Fibroblast of the conjunctiva (primary cell): ENCODE results near the gene CACHD1.

Experiments
- DNase-seq: peaks from one replicate; pipeline ENCODE4 v3.0.0-alpha.2; 2010; ENCODE audit warnings: low read depth

CACHD1 gene

DNA sequence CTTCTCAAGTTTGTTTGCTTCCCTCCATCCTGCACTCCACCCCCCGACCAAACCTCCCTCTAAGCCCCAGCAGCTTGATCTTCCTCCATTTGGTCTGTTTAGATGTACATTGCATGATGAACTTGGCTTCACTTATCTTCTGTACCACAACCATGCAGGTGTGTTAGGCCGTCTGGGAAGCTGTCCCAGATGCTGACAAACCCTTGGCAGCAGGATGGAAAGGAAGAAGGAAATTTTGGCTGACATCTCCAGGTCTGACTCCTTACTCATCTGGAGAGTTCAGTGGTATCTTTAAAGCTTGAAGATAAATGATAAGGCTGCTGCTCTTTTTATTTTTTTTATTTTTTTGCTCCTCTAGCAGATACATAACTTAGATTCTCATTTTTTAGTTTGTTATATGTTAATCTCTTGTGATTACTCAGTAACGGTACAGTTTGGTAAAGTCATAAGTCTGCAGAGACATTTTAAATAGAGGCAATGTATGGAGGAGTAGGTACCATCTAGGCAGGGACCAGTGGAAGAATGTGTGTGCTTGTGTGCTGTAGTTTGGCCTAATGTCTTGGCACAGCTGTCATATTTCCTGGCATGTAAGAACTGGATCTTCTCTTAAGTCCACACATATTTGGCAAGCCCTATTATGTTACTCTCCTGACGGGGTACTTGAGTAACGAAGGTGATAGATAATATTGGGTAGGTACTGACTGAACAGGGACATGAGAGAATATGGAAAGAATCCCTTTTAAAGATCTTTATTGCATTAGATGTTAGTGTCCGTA lies 79.7 kb downstream of the CACHD1 start:
- no peak for DNase-seq

DNA sequence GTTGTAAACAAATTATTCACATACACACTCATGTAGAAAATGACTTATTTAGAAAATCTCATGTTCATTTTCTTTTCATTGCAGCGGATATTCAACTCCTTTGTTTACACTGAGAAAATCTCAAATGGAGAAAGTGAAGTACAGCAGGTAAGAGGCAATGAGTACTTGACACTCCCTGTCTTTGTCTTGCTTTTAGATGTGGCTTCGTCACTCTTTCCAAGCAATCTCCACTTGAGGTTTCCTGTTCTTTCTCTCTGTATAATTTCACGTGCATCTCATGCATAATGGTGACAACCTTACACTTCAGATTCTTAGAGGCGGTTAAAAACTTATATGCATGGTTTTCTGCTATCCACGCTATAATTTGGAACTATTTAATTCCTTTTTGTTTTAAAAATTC lies 80.6 kb downstream of the CACHD1 start:
- DNase-seq, result no peak

DNA sequence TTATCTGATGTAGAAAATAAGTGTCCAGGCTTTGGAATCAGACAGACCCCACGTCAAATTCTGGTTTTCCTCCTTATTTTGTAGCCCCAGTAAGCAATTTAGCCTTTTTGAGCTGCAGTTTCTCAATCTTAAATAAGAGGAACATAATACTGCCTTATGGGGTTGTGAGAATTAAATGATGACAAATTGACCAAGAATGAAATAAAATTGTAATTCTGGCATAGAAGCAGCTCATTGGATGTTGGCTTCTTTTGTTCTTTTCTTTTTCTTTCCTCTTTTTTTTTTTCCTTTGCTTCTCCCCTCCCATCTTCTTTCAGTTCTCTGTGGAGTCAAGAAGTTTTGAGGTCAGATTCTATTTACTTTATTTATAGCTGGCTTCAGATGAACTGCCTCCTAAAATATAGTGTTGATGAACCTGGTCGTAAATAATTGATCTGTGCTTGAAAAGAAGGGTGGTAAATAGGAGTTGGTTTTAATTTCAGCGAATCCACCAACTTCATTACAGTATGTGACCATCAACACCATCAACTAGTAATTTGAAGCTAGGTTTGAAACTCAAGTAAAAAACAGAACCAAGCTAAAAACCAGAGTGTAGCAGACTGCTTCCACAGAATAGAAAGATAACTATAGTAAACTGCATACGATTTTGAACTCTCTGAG lies 81.1 kb downstream of the CACHD1 start:
- DNase-seq, result no peak

DNA sequence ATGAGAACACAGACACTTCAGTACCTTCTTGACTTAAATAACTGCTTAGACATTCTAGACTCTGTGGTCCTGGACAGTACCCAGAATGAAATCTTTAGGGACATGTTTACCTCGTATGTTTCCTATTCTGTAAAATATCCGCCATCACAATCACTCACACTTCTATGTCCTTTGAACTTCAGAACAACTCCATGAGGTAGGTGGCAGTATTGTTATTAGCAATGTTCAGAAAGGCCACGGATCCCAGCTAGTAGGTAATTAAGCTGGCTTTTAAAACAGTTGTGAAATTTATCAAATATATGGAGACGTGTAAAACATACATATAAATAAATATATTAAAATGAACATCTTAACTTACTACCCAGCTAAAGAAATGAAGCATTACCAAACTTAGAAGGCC lies 83.4 kb downstream of the CACHD1 start:
- DNase-seq, result no peak

DNA sequence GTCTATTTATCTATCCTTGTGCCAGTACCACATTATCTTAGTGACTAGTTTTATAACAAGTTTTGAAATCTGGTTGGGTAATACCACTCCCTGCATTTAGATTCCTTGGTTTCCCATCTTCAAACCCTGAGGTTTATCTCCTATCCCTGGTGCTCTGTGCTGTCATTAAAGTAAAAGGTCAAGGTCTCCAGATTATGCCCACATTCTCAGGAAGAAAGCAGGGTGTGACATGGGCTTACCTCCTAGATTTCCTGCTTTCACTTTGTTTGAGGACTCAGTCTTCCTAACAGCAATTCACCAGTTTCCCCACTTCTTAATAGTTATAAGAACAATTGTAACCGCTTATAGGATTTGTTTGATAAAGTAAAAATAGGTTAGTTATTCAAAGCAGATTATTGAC lies 86.0 kb downstream of the CACHD1 start:
- DNase-seq, result no peak

DNA sequence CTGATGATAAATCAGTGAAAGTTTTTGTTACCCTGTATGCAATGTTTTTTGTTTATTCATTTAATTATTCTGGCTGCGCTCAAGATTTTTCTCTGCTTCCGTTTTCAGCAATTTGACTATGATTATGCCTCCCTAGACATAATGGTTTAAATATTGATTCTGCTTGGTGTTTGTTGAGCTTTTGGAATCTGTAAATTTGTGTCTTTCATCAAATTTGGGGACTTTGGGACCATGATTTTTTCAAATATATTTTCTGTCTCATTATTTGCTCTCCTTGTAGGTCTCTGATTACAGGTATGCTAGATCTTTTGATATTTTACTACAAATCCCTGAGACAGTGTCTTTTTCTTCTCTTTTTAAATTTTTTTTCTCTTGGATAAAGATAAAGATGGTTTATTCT lies 92.1 kb downstream of the CACHD1 start:
- no peak for DNase-seq

DNA sequence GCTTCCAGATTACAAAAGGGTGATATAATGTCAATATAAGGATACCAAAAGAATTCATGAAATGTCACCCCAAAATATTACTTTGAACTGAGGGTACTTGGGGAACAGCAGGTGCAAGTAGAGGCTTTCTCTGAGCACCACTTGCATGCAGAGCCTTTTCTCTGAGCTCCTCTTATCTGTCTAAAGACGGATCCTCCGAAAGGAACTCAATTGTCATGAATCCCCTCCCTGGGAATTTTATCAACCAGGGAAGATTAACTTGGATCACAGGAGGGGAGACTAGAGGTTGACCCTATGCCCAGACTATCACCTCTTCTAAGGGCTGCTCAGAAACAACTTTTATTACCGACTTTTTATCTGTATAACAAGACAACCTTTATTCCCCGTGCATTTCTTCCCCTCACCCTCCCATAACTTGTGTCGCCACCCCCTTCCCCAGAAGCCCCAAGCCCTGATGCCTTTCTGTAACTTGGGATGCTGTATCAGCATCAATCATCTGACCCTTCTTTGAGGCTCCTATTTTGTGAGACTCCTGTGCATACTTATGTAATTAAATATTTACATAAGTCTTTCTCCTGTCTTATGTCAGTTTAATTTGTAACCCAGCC lies 94.1 kb downstream of the CACHD1 start:
- no peak for DNase-seq

DNA sequence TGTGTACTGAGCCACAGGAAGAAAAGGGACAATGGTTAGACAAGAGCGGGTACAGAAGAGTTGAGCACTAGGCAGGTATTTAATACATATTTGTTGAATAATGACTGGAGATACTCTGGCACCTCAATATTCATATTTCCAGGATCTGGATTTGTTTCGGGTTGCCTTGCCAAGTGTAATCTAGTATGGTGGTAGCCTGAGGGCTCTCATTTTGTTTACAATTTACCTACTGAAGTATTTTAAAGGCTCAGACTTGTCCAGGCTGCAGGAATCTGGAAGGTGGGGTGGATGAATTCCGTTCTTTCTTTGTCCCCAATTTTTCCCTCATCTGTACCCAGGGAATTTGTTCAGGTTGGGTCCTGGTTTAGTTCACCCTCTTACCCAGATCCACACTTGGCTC lies 95.0 kb downstream of the CACHD1 start:
- DNase-seq, result no peak

DNA sequence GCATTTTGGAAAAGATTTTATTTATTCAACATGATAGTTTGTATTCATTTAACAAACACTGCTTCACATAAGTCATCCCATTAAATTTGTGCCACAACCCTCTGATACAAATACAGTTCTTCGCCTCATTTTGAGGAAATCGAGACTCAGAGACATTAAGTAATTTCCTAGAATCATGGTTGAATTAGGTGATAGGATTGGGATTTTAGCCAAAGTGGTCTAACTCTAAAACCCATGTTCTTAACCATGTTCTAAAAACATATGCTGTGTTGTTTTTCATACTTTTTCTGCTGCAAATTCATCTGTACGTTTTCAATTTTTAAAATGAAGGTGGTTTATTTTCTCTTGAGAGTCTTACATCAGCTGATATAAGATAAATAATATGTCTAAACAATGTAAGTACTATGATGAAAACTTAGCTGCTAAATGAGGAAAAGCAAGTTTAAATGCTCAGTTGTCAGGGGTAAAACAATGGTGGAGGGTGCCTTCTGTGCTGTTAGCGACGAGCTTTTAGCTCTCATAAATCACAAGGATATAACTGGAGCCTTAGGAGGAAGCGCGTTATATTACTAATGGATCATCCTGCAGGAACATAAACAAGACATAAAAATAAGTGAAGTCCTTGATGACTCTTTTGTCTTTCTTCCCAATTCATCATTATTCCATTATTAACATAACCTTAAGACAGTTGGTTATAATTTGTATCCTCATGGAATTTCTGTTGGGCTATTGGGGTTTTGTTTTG lies 97.7 kb downstream of the CACHD1 start:
- DNase-seq, result no peak

DNA sequence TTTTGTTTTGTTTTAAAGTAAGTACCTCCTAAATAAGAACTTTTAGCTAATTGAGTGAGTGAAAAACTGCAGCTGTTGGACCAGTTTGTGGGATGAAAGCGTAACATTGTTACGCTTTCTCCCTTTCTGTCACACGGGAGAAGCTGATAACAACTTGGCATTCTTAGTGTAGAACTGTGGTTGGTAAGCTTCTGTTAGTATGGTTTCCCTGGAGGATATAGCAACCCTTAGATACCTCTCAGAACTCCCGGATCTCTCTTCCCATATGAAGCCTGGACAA lies 98.2 kb downstream of the CACHD1 start:
- no peak for DNase-seq

DNA sequence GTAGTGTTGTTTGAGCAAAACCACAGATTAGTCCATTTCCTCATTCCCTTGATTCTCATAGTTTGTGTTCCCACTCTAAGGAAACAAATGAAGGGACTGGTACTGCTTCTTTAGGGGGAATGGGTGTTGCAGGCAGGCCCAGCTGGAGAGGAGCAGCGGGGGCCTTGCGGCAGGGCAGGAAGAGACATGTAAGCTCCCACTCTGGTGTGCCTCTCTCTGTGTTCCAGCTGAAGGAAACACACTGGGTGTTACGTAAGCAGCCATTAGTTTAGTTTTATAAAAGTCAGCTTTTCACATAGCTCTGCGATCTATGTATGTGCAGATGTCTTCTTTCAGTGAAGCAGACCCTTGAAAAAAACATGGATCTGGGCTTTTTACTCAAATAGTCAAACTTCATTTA lies 99.5 kb downstream of the CACHD1 start:
- DNase-seq, result no peak

DNA sequence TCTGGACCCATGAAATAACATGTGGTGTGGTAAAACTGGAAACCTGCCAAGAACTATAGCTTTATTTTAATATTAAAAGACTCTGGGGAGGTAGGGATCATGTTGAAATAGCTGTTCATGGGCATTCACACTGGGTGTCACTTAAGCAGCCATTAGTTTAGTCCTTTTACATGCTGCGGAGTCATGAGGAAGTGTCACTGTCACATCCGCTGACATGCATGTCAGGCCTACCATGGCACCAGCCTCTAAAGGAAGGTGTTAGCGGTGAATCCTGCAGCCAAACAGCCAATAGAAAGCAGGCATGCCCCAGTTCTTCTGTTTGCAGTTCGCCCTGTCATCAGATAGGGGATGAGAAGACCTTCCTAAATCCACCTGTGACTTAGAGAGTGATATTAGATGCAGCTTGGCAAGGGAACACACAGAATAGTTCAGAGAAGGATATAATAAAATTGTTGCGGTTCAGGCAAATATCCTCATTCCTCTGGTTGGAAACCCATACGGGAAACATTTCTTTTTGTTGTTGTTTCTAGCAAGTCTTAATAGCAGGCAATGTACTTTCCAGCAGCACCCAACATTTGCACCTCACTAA lies 100.4 kb downstream of the CACHD1 start:
- no peak for DNase-seq

DNA sequence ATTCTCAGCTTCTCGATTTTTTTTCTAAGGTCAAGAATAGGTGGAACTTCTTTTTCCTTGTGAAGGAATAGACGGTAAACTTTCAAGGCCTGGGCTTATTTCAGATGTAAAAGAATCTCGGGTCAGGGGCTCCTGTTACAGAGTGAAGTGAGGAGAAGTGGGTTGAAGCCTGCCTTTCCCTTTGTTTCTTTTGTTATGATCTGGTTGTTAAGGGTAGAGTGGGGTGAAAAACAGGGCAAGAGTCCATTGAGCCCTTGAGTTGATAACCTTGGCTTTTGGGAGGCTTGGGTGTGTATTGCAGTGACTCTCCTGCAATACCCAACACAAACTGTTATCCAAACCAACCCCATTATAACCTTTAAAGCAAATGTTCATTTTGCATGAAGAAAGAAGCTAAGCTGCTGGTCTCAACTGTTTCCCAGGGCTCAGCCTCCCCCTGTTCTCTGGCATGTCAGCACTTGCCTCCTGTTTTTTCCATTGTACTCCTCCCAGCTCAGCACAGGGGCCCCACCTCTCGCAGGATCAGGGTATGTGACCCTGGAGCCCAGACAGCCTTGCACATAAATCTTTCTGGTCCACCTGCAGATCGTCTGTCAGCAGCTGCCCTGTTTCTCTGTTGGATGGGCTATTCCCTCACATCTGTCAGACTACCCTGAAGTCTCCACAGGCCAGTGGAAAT lies 102.4 kb downstream of the CACHD1 start:
- DNase-seq, result no peak

DNA sequence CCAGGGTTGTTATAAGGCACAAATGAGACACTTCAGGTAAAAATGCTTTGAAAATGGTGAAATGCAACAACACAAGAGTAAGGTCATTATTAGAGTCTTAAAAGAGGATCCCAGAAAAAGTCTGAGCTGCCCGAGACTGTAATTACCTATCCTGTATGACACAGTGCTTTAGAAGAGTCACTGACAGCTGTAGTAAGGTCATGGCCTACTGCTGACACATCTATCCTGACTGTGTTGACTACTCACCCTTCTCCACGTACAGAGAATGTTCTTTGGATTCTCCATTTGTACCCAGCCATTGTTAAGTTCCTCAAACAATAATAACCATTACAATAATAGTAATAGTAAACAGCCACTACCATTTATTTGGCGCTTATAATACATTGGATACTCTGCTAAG lies 104.4 kb downstream of the CACHD1 start:
- no peak for DNase-seq

DNA sequence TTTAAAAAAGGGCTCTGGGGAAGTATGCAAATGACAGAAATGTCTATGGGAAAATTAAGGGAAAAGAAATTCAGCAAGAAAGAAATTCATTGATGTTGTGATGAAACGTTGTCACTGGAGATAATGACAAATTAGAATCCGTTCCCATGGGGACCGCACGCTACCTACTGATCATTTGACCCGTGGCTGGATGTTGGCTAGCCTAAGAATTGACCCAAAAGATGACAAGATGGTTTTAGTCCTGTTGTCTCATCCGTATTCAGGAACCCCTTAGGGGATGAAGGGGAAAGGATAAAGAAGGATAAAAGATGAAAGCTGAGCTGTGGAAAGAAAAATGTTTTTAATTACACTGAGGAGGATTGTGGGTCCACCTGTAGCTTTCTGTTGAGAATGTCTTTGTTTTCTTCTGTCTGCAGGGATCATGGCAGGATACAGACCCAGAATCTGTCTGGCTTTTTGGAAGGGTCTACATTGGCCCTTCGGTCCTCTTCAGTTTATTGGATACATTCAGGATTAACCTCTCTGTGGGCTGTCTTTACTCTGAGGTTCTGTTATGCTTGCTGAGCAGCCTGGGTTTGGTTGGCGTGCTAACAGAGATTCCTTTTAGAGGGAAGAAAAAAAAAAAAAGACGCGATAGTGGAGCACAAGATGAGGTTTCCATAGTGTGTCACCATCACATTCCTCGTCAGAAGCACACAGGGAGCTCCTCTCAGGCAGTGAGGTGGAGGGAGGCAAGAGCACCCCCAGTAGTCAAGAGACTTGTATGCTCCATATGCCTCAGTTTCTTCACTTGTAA lies 106.2 kb downstream of the CACHD1 start:
- no peak for DNase-seq

DNA sequence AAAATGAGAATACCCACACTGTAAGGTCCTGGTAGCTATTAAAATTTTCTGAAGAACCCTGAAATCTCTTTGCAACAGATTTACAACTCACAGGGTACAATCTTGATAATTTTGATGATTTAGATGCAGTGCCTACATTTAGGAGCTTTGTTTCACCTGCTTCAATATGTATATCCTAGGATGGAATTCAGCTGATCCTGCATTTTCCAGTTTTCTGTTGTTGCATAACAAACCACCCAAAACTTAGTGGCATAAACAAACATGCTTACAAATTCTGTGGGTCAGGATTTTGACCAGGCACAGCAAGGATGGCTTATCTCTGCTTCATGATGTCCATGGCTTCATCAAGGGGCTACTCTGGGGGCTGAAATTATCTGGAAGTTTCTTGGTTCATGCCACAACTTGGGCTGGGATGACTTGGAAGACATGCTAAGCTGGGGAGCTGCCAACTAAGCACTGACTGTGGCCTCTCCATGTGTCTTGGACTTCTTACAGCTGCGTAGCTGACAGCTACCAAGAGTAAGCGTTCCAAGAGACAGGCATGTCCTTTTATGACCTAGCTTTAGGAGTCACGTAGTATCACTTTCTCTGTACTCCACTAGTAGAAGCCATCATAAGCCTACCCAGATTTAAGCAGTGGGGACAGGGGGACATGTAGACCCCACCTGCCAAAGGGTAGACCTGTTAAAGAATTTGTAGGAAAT lies 108.5 kb downstream of the CACHD1 start:
- DNase-seq, result no peak

DNA sequence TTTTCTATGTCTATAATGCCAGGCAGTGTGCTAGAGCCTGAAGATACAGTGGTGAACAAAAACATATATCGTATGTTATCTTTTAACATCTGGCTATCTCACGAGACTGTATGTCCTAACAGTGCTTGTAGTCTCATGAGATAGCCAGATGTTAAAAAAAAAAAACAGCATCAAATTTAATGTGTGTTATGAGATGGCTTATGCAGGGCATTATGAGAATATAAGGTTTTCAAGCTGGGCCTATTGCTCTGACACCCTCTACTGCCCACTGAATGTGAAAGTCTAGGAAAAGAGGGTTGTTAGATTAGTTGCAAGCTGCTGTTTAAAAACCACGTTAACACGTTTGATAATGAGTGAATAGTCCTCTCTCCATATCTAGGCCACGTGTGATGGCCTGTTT lies 109.8 kb downstream of the CACHD1 start:
- no peak for DNase-seq

DNA sequence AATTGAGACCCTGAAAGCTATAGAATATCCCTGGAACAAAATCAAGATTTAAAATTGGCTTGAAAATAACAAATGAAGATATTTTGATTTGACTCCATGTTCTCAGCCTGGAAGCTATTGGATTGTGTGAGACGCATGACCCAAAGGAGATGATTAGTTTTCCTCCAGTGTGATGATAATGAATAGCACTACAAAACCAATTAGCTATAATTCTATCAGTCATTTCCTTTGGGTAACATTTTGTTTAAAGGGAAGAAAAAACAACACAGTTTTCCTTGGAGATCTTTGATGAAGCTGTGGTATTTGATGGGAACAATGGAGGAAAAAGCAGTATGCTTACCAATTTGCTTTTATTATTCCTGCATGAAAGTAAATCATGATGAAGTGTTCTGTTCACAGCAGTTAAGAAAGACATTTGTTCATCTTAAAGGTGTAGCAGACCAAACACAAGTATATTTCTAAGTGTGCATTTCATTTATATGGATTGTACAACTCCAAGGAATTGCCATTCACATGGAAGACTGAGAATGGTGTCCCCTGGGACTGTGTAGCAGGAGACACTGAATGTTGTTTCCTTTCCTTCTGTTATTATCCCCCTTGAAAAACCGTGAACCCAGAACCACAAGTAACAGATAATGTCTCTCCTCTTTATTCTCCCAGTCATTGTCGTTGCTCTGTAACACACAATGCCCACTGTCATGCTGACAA lies 111.4 kb downstream of the CACHD1 start:
- DNase-seq, result no peak

DNA sequence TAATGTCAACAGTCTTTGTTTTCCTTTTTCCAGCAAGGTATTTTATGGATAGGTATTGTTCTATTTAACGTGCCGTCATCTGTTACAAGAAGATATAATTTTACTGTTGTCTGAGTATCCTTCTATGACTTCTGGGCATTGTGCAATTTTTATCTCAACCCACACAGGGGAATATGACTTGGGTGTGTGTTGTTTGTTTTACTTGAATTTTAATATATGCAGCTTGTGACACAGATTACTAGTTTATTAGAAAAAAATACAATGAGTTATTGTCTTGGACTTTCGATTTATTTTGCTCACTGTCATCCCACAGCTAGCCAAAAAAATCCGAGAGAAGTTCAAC lies 111.9 kb downstream of the CACHD1 start:
- DNase-seq, result no peak

DNA sequence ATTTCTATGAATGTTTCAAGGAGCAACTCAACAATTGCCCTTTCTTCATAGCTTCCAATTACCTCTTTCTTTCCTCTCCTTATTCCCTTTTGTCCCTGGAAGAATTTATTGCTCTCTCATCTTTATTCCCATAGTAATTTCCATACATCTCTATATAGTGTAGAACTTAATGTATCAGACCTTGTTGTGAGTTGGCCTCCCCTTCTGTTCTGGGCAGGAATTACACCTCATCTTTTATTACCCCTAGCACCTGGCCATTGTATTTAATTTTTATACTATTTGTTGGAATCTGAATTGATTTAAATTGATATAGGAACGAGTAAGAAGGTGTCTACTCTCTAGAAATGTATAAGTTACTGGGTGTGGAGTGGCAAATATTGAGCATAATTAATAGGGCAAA lies 114.5 kb downstream of the CACHD1 start:
- no peak for DNase-seq
